GM10248 (cell line): Measurements from ENCODE around the gene KANSL1.

Experiments
- CTCF ChIA-PET: fragments of 300-600 bp; sonication (Branson Sonifier 250); formaldehyde crosslinking; extraction: SDS; loops from one replicate; lab custom pipeline; 2021; ENCODE audit warnings: antibody characterized with exemption; lab: Yijun Ruan, JAX
- POLR2A ChIA-PET: fragments of 350-650 bp; sonication (Branson Sonifier 250); formaldehyde crosslinking; extraction: SDS; loops from one replicate; lab custom pipeline; 2020; ENCODE audit warnings: antibody characterized with exemption; lab: Yijun Ruan, JAX
- DNase-seq: peaks from one replicate; pipeline ENCODE4 v3.0.0; 2012; ENCODE audit errors: extremely low spot score
- TF ChIP-seq, protein P1 (sequence below): IDR thresholded peaks from 2 replicates; pipeline ENCODE4 v1.5.1; 2012; ENCODE audit warnings: mild to moderate bottlenecking, low read depth; ENCODE audit errors: extremely low read depth, missing control alignments, control extremely low read depth

The KANSL1 gene

DNA sequence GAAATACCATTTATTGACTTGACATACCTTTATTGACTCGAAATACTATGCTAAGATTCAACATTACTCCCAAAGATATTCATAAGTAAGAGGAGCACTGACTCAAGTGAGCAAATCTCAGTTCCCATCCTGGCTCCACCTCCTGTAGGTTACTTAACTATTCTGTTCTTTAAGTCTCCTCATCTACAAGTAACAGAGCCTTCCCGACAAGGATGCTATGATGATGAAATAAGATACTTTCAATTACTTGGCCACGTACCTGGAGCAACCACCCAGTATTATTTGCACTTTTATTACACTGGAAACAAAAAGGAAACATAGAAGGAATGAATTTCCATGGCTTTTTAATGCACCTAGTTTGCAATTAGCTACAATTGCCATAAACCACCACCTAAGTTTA lies 16.3 kb downstream of the KANSL1 start:
- ChIA-PET CTCF (no interaction called here), POLR2A (no interaction called here)
- no peak for DNase-seq
- TF ChIP-seq, protein P1, sequence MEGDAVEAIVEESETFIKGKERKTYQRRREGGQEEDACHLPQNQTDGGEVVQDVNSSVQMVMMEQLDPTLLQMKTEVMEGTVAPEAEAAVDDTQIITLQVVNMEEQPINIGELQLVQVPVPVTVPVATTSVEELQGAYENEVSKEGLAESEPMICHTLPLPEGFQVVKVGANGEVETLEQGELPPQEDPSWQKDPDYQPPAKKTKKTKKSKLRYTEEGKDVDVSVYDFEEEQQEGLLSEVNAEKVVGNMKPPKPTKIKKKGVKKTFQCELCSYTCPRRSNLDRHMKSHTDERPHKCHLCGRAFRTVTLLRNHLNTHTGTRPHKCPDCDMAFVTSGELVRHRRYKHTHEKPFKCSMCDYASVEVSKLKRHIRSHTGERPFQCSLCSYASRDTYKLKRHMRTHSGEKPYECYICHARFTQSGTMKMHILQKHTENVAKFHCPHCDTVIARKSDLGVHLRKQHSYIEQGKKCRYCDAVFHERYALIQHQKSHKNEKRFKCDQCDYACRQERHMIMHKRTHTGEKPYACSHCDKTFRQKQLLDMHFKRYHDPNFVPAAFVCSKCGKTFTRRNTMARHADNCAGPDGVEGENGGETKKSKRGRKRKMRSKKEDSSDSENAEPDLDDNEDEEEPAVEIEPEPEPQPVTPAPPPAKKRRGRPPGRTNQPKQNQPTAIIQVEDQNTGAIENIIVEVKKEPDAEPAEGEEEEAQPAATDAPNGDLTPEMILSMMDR, result no peak

DNA sequence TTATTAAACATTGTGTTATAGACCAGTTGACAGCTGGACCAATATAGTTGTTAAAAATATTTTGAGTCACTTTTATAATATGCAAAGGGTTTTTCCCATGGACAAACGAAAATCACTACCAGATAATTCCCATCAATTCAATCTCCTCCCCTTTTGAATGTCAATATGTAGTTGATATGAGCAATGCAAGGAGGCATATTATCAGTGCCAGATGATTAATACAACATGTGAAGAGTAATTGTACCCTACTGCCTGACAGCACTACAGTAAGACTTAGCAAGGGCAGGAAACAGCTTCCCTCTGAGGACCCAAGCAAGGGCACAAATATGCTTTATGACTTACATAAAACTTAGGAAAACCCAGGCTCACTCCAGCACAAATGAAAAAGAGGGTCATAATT lies 17.3 kb downstream of the KANSL1 start:
- POLR2A ChIA-PET, result no interaction called here
- DNase-seq, result no peak
- TF ChIP-seq, protein P1, result no peak
- CTCF ChIA-PET, result interaction anchor here (1.0 to 1.5 kb wide), 4 partner anchors 11 to 30 kb away, joined by 3 to 6 read pairs (median 5); partner anchors contain the start of gene KANSL1

DNA sequence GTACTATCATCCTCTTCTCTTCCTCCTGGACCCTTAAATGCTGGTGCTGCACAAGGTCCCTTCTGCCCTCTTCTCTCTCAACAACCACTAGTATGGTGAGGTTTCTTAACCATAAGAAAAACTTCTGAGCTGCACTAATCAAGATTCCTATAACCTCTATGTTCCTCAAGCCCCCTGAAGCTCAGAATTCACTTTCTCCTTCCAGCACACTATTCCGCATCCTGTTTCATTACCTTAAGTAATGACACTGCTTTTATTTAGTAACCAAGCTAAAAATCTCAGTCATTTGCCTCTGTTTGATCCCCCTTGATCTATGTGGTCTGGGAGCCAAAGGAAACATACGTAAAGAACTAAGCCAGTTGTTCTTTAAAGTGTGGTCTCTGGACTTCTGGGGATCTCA lies 20.1 kb downstream of the KANSL1 start:
- TF ChIP-seq, protein P1, result no peak
- POLR2A ChIA-PET, result no interaction called here
- CTCF ChIA-PET, result interaction anchor here (1.4 to 2.5 kb wide), 3 partner anchors 10 to 53 kb away, joined by 5 to 8 read pairs (median 5); partner anchors contain the start of gene KANSL1
- no peak for DNase-seq

DNA sequence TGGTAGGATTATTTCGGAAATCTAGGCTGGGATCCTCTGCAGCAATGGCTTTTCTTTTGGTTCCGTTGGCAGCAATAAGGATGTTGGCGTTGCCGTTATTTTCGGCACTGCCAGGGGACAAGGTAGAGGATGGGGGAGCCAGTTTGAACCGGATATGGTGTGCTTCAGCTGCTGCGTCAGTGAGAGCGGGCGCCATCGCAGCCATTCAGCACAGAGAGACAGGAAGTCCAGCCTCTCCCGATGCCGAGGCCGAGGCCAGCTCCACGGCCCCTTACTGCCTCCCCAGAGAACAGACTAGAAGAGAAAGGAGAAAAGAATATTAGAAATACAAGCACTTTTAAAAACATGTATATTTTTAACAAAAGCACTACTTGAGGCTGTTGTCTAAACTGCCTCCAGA lies 21.3 kb downstream of the KANSL1 start:
- DNase-seq, result no peak
- ChIA-PET CTCF (interaction anchor here (1.0 to 2.5 kb wide), 6 partner anchors 9 to 52 kb away, joined by 3 to 8 read pairs (median 5); partner anchors contain the start of gene KANSL1), POLR2A (no interaction called here)
- TF ChIP-seq, protein P1, result no peak

DNA sequence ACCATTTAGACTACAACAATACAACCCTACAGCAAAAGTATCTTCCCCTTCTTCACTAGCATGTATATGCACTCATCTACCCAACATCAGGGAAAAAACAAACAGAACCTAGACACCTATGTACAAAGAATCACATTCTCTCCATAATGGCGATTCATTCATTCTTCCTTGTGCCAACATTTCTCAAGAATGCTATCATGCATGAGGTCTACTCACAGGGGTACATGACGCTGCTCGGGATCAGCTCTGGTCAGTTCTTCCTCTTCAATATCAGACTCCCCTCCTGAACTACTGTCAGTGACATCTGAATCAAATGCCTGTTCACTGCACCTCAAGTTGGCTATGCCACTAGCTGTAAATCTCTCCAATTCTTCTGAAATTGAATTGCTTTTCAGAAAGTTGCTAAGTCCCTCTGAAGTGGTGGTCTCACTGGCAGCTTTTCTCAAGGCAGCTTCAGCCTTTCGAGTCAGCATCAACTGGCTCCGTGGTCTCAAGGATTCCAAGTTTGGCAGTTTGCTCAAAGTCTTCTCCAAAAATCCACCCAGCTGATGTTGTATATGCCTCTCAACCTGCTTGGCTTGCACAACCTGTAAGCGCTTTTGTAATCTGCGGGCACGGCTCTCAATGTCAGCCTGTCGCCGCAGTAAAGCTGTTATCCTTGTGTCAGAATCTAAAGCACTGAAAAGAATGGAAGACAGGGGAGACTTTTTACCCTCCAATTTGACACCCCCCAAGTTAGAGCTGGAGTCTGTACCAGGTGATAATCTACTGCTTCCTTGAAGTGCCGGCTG lies 22.4 kb downstream of the KANSL1 start:
- TF ChIP-seq, protein P1, result no peak
- ChIA-PET POLR2A (no interaction called here), CTCF (interaction anchor here (1.0 to 2.0 kb wide), 6 partner anchors 10 to 973 kb away, joined by 3 to 6 read pairs (median 3); partner anchors contain the start of gene KANSL1)

DNA sequence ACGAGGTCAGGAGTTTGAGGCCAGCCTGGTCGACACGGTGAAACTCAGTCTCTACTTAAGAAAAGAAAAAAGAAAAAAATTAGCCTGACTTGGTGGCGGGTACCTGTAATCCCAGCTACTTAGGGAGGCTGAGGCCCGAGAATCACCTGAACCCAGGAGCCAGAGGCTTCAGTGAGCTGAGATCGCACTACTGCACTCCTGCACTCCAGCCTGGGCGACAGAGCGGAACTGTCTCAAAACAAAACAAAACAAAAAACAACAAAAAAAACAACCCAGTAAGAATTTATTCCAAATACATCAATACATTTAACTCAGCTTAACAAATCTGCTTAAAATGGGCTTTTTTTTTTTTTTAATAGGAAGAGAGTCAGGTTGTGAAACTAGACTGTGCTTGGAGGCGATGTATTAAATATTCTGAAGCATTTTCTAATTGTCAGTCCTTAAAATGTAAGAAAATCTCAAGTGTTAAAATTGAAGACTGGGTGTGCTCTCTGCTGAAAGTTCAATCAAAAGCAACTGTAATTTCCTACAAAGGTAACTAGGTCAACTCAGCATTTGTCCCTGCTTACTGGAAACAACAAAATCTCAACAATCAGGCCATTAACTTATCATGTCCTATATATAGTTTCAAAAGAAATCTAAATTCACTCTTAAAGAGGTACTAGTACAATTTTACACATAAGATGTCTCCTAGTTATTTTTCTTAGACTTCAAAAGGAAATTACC lies 23.2 kb downstream of the KANSL1 start:
- DNase-seq, result no peak
- TF ChIP-seq, protein P1, result no peak
- ChIA-PET POLR2A (no interaction called here), CTCF (interaction anchor here (1.1 to 1.4 kb wide), 4 partner anchors 16 to 972 kb away, joined by 3 to 7 read pairs (median 3); partner anchors contain the start of gene KANSL1)

More for the DNA sequence above, 22.4 kb downstream of the KANSL1 start:
- DNase-seq, result no peak
